HAP-1 (cell line): ENCODE data around the gene UTS2R.

ENCODE experiments used
- DNase-seq, 2 experiments: peaks; one replicate each; pipeline ENCODE4 v3.0.0-alpha.2; 2016 to 2020; ENCODE audit warnings: low spot score in 2 of 2
- H3K27me3 ChIP-seq: fragments of 250-450 bp; sonication (Bioruptor Pico); 2 replicates; pipeline ENCODE4 v1.5.1; 2020; ENCODE audit warnings: low read depth, mild to moderate bottlenecking, moderate library complexity
- H3K36me3 ChIP-seq: fragments of 250-450 bp; sonication (Bioruptor Pico); replicated peaks from 2 replicates; pipeline ENCODE4 v1.5.1; 2020; ENCODE audit warnings: mild to moderate bottlenecking
- H3K4me1 ChIP-seq: fragments of 250-450 bp; sonication (Bioruptor Pico); 2 replicates; pipeline ENCODE4 v1.5.1; 2020; ENCODE audit warnings: mild to moderate bottlenecking
- H3K4me3 ChIP-seq: fragments of 250-450 bp; sonication (Bioruptor Pico); 2 replicates; pipeline ENCODE4 v1.5.1; 2020; ENCODE audit warnings: mild to moderate bottlenecking, moderate library complexity
- H3K9me3 ChIP-seq: fragments of 250-450 bp; sonication (Bioruptor Pico); 2 replicates; pipeline ENCODE4 v1.5.1; 2020; ENCODE audit warnings: mild to moderate bottlenecking, moderate library complexity
- in situ Hi-C: fragments of 300-500 bp; cut with MboI; formaldehyde crosslinking; loops from 3 replicates; pipeline ENCODE4 v1.14.3; 2020; ENCODE audit warnings: low sequenced_read_pairs, inconsistent platforms, mixed read lengths

UTS2R gene

DNA sequence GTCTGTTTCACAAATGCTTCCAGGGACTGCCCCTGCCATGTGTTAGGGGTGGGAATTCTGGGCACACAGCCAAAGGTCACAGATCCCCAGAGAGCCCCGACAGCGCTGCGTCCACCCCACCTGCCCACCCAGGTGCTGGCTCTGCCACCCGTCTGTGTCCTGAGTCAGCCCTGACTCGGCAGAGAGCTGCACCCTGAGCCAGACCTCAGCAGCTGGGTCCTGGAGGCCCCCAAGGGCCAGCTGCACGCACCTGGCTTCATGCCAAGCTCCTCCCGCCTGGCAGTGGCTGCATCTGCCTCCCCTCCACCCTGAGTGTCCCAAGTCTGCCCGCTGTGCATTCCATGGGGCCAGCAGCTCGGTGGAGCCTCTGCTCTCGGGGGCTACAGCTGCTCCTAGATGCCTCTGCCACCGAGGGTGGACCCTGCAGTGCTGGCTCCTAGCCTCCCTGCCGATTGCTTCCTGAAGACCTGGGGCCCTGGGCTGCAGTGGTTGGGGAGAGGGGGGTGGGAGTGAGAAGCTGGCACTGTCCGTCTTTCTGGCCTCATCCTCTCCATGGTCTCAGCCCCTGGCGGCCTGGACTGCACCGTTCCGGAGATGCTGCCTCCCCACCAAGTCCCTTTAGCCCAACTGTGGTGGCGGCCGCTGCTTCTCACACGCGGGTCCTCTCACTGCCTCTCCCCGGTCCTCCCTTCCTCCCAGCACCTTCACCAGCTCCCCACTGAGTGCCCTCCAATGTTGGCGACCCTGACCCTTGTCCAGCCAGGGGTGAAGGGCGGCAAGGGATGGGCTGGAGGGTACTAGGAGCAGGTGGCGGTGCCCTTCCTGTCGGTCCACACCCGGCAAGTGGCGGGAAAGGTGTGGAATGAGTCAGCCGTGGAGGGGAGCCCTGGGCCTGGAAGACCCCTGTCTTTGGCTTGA, 41.0 kb upstream of the UTS2R start:
- in situ Hi-C loops: no loop called here
- peak in 1 of 2 experiments; percentile 70 for DNase-seq
- H3K27me3 ChIP-seq: no peaks in the 10 kb centered on the region
- H3K4me1 ChIP-seq: peaks cover 6% of the 10 kb centered on the region; the same call in 1 of the 2 replicates
- H3K36me3 ChIP-seq: no peaks in the 10 kb centered on the region
- H3K9me3 ChIP-seq: no peaks in the 10 kb centered on the region
- H3K4me3 ChIP-seq: no peak overlapping the region

DNA sequence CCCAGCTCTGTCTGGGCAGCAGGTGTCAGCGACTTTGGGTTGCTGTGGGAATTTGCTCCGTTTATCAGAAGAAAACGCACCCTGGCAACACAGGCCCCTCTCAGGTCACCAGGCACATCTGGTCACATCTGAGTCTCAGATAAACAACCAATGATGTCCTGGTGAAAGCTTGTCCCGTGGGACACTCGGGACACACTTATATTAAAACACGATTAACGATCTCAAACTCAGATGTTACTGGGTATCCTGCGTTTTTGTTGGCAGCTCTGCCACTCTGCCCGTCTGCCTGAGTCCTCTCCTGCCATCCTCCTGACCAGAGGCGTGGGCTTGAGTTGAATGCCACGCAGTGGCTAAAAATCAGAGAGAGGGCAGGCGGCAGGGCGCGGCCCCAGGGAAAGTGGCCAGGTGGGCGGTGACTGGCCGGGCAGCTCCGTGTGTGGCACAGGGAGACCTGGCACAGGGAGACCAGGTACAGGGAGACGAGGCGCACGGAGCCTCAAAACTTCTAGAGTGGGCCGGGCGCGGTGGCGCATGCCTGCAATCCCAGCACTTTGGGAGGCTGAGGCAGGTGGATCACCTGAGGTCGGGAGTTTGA, 40.1 kb upstream of the UTS2R start:
- H3K27me3 ChIP-seq: no peaks in the 10 kb centered on the region

DNA sequence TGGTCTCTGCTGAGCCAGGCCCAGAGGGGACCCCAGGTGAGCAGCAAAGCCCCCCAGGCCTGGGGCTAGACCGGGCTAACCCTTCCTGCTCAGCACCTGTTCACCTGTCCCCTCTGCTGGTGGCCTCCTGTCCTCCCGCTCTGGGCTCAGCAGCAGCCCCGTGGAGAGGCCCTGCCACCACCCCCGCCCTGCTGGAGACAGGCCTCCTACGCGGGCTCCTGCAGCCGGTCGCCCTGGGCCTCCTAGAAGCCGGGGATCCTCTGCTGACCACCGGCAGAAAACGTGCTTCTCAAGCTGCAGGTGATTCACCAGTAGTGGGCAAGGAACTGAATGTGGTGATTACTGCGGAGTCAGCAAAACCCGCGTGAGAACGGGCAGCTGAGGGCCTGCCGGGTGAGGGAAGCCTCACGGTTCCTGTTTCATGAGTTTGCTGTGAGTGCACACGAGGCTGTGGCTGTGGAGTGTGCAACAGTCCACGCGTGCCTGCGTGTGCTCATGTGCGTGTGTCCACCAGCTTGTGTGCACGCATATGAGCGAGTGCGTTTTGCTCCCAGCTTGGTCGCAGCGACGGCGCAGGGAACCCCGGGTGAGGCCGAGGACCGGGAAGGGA, 38.8 kb upstream of the UTS2R start:
- Histone ChIP-seq H3K9me3 (no peaks in the 10 kb centered on the region), H3K36me3 (no peaks in the 10 kb centered on the region), H3K4me3 (no peak overlapping the region), H3K27me3 (no peaks in the 10 kb centered on the region), H3K4me1 (peaks cover 15% of the 10 kb centered on the region)
- no peak for DNase-seq
- in situ Hi-C loops: no loop called here

More for the DNA sequence above, 40.1 kb upstream of the UTS2R start:
- Histone ChIP-seq H3K36me3 (no peaks in the 10 kb centered on the region), H3K4me1 (peaks cover 13% of the 10 kb centered on the region), H3K9me3 (no peaks in the 10 kb centered on the region), H3K4me3 (no peak overlapping the region)
- no peak for DNase-seq
- in situ Hi-C loops: no loop called here

DNA sequence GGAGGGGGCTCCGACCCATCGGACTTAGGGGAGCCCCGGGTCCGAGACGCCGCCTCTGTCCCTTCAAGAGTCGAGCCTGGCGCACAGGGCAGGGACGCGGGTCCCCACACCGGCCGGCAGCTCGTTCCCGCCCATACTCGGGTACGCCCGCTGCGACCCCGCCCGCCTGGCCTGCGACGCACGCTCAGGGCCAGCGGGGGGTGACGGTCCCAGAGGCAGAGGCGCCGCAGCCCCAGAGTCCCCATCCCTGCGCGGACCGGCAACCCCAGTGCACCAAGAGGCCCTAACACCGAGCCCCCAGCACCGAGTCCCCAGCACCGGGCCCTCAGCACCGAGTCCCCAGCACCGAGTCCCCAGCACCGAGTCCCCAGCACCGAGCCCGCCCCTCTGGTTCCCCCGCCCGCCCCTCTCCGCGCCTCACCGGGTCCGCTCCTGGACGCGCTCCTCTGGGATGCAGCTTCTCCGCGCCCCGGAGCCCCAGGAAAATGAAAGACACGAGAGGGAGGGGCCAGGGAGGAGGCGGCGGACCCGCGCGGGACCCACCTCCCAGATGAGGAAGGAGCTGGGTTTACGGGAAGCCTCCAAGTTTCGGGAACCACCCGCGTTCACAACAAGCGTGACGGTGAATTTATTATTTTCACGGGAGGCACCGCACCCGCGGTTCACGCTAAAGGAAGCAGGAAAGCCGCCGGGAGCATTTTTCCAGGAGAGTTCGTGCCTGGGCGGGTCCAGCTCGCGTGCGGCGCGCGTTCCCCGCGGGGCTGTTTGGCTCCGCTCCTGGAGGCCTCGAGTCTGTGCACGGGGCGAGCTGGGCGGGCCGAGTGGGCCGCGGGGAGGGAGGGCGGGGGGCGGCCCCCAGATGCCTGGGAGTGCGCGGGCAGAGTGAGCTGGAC, 38.0 kb upstream of the UTS2R start, which contains the start of gene SECTM1:
SECTM1 (minus strand) TSS at position 488 of the 893 bp plus-strand sequence. CDS start 6,526 bp downstream, outside the sequence.
- no peaks in the 10 kb centered on the region for H3K36me3 ChIP-seq
- H3K4me1 ChIP-seq: peaks cover 15% of the 10 kb centered on the region
- H3K4me3 ChIP-seq: no peak within 1 kb of the TSS
- in situ Hi-C loops: no loop called here
- no peaks in the 10 kb centered on the region for H3K9me3 ChIP-seq
- no peaks in the 10 kb centered on the region for H3K27me3 ChIP-seq
- DNase-seq: no peak

DNA sequence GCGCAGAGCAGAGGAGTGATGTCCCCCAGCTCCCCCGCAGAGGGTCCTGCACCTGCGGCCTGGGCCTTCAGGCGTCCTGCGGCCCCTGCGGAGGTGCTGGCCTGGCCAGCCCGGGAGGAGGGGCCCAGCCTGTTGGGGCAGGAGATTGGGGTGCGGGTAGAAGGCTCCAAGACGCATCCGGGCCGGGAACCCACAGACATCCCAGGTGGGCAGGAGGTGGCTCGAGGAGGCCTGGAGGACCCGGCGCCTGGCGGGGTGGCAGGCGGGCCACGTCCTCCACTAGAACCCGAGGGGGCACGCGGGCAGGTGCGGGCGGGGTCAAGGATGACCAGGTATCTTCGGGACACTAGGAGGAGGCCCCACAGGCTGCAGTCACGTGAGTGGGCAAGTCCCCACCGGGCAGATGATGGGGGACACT, 37.4 kb upstream of the UTS2R start:
- H3K36me3 ChIP-seq: no peaks in the 10 kb centered on the region
- no peak overlapping the region for H3K4me3 ChIP-seq
- DNase-seq: no peak
- in situ Hi-C loops: no loop called here
- H3K9me3 ChIP-seq: no peaks in the 10 kb centered on the region
- H3K27me3 ChIP-seq: no peaks in the 10 kb centered on the region
- H3K4me1 ChIP-seq: peaks cover 20% of the 10 kb centered on the region

DNA sequence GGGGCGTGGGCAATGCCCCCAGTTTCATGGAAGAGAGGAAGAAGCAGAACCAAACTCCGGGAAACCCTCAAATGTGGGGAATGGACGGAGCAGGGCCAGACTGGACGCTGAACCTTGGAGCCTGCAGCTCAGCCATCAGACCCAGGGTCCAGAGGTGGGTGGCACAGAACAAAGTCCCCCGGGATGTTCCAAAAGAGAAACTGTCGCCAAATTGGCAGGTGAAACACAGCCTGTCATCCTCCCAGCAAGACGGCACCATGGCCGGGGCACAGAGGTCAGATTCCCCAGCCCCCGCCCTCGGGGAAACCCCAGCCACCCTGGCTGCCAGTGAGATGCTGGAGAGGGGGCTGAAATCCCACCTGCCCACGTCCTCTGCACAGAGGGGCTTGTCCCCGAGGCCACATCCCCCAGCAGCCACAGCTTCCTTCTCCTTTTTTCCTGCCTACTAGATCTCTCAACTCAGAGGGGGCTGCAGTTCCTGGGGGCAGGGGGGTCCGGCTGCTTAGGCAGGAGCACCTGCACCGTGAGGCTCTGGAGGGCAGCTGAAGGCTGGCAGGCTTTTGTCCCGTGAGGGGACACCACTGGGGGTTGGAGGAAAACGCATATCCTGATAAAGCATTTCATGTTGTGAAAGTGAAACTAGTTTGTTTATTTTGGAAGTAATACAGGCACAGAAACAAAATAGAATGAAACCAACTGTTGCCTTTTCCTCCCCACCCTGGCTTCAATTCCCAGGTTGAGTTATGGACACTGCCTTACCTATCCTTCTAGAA, 36.8 kb upstream of the UTS2R start:
- Histone ChIP-seq H3K9me3 (no peaks in the 10 kb centered on the region), H3K4me1 (peaks cover 23% of the 10 kb centered on the region), H3K4me3 (no peak overlapping the region), H3K27me3 (no peaks in the 10 kb centered on the region), H3K36me3 (no peaks in the 10 kb centered on the region)
- DNase-seq: no peak
- in situ Hi-C loops: no loop called here

DNA sequence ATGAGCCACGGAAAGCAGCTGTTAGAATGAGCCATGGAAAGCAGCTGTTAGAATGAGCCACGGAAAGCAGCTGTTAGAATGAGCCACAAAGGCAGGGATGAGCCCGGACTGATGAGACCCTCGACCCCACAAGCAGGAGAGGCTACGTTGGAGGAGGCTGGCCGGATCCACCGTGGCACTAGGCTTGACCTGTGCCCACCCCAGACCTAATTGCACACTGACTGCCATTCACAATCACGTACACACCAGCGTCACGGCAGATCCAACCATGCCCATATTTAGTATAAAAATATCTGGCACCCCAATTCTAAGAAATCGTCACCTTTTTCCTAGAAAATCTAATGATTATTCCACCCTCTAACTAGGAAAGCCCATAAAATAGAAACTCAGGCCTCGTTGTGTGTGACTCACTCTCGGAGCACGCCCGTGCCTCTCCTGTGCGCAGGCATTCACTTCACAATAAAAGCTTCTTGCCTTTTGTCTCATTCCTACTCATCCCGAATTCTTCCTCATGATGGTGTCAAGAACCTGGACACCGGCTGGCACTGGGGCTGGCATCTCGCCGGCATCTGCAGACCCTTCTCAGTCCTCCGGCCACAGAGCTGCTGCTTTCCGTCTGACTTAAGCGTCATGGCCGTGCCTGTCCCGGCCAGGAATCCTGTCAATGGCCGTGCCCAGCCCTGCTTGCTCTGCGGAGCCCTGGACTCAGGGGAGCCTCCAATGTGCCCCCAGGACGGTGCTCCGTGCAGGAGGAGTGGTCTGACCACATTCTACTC, 32.5 kb upstream of the UTS2R start:
- in situ Hi-C loops: no loop called here
- Histone ChIP-seq H3K36me3 (no peaks in the 10 kb centered on the region), H3K9me3 (no peaks in the 10 kb centered on the region), H3K4me3 (no peak overlapping the region), H3K4me1 (peaks cover 20% of the 10 kb centered on the region), H3K27me3 (no peaks in the 10 kb centered on the region)
- peak; percentile 47 to 56 for DNase-seq

DNA sequence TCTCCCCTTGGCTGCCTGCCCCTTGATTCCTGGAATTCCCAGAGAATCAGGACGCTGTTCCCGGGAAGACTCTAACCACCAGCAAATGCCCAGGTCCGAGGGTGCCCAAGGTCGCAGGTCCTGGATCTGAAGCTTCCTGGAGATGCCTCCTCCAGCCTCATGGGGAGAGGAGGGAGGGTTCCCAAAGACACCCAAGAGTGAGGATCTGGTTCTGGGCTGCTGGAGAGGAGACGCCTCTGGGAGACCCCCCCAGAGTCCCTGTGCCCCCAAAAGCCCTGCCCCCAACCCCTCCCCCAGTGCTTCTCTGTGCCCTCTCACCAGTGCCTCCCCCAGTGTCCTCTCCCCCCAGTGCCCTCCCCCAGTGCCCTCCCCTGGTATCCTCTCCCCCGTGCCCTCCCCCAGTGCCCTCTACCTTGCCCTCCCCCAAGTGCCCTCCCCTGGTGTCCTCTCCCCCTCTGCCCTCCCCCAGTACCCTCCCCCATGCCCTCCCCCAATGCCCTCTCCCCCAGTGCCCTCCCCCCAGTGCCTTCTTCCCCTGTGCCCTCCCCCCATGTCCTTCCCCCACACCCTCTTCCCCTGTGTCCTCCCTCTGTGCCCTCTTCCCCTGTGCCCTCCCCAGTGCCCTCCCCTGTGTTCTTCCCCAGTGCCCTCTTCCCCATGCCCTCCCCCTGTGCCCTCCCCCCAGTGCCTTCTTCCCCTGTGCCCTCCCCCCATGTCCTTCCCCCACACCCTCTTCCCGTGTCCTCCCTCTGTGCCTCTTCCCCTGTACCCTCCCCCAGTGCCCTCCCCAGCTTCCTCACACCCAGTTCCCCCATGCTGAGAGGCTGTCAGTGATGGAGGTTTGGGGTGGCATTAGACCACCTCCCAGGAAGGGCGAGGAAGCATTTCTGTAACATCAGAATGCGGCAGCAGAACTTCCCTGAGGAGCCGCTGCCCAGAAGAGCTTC, 31.7 kb upstream of the UTS2R start:
- H3K9me3 ChIP-seq: no peaks in the 10 kb centered on the region
- H3K27me3 ChIP-seq: no peaks in the 10 kb centered on the region
- peaks cover 22% of the 10 kb centered on the region for H3K4me1 ChIP-seq
- DNase-seq: no peak
- no peak overlapping the region for H3K4me3 ChIP-seq
- no peaks in the 10 kb centered on the region for H3K36me3 ChIP-seq
- in situ Hi-C loops: no loop called here

DNA sequence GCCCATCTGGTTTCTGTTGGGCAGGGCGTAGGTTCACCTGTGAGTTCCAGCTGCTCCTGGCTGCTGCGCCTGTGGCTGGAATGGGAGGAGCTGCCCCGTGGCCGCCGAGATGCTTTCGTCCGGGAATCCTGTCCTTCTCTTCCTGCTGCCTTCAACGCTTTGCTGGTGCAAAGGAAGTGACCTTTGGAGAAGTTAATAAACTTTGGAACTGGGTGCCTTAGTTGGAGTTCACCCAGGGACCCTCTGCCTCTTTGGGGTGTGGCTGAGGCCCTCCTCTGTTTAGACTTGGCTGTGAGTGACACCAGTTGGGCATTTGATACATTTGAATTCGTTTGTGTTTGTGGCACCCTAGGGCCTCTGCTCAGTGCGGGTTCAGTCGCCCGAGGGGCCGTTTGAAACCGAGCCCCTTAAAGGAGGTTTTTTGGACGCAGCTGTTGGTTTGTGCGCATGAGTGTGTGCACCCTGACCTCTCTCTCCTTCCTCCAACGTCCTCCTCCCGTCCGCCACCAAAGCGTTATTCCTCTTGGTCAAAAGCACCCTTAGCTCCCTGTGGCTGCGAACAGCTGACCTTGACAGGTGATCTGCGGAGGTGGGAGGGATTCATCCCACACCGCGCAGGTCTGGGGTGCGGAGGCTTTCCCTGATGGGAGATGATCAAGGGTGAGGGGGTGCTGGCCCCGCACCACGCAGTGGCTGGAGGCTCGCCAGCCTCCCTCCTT, 29.0 kb upstream of the UTS2R start:
- in situ Hi-C loops: no loop called here
- H3K4me3 ChIP-seq: no peak overlapping the region
- no peaks in the 10 kb centered on the region for H3K9me3 ChIP-seq
- H3K36me3 ChIP-seq: no peaks in the 10 kb centered on the region
- peaks cover 13% of the 10 kb centered on the region for H3K4me1 ChIP-seq
- no peaks in the 10 kb centered on the region for H3K27me3 ChIP-seq
- no peak for DNase-seq

DNA sequence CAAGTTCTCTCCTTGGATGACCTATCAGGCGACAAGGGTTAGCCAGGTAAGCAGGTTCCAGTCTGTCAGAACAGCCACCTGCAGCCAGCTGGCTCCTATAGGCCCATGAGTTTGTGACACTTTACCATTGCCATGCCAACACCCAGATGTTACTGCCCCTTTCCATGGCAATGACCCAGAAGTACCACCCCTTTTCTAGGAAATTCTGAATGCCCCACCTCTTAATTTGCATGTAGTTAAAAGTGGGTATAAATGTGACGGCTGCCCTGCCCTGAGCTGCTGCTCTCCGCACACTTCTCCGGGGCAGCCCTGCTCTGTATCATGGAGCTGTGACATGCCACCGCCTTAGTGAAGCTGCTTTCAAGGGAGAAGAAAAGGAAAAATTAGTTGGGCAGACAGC, 28.0 kb upstream of the UTS2R start:
- peaks cover 13% of the 10 kb centered on the region for H3K4me1 ChIP-seq

More for the DNA sequence above, 28.0 kb upstream of the UTS2R start:
- H3K36me3 ChIP-seq: no peaks in the 10 kb centered on the region
- H3K4me3 ChIP-seq: no peak overlapping the region
- no peaks in the 10 kb centered on the region for H3K9me3 ChIP-seq
- no peak for DNase-seq
- in situ Hi-C loops: no loop called here
- no peaks in the 10 kb centered on the region for H3K27me3 ChIP-seq
